Astrocyte of the spinal cord (primary cell): ENCODE measurements around the gene TMEM35A.

Source experiments
- DNase-seq: peaks from one replicate; pipeline ENCODE4 v3.0.0; 2011; ENCODE audit warnings: low read depth, low spot score
- H3K4me3 ChIP-seq: 2 replicates; pipeline ENCODE4 v1.5.1; 2011; ENCODE audit warnings: low read depth, mild to moderate bottlenecking, low read length, moderate library complexity
- CTCF ChIP-seq: IDR thresholded peaks from 2 replicates; pipeline ENCODE4 v1.5.1; 2012; ENCODE audit warnings: low read depth, mild to moderate bottlenecking, low read length, inconsistent platforms
- in situ Hi-C: cut with HindIII; loops from 2 replicates; pipeline ENCODE4 v1.10.0; 2017; ENCODE audit warnings: low sequenced_read_pairs

TMEM35A gene

GRCh38 chrX:101057093-101057714, 21.5 kb upstream of the TMEM35A start:
- in situ Hi-C loops = no loop called here
- no peak overlapping the region for H3K4me3 ChIP-seq
- peak; percentile 28 for DNase-seq
- no peak for TF ChIP-seq CTCF

GRCh38 chrX:101062176-101062575, 16.5 kb upstream of the TMEM35A start:
- no peak overlapping the region for H3K4me3 ChIP-seq
- in situ Hi-C loops = no loop called here
- no peak for TF ChIP-seq CTCF
- no peak for DNase-seq

DNA sequence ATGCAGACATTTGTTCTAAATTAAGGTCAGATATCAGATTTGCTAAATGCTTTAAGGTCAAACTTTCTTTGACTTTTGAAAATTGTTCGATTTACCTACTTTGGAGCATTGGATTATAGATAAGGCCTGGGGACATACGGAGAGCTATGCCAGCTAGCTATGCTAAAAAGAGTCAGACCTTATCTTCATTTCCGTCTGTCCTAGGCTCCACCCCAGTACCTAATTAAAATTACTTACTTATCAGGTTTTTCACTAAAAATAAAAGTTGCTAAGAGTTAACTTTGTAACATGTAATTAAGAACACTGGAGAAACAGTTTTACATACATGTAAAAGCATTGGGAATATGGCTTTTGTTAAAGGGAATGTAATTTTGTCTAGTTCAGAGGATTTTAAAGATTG, 7.1 kb upstream of the TMEM35A start:
- TF ChIP-seq CTCF = no peak
- in situ Hi-C loops = no loop called here
- no peak overlapping the region for H3K4me3 ChIP-seq
- DNase-seq = no peak

GRCh38 chrX:101079736-101080270, 1.1 kb downstream of the TMEM35A start:
- in situ Hi-C loops = no loop called here
- peak overlapping the region; percentile 54 for H3K4me3 ChIP-seq

GRCh38 chrX:101080326-101081124, 1.8 kb downstream of the TMEM35A start:
- no peak for DNase-seq
- in situ Hi-C loops = no loop called here
- TF ChIP-seq CTCF = no peak
- no peak overlapping the region for H3K4me3 ChIP-seq

More at GRCh38 chrX:101079736-101080270, 1.1 kb downstream of the TMEM35A start:
- no peak for TF ChIP-seq CTCF
- DNase-seq = no peak

- in situ Hi-C loops = no loop called here
- DNase-seq = no peak
- no peak overlapping the region for H3K4me3 ChIP-seq
- TF ChIP-seq CTCF = no peak
Measured at GRCh38 chrX:101081231-101081630, 2.6 kb downstream of the TMEM35A start.
